ENCODE measurements around the gene SLC26A2. TPM values are rescaled to one million over a fixed set of nuclear protein-coding genes. Genes with fewer than 3 reads are reported as not detected.

Gene SLC26A2
- total and polyA plus RNA-seq, 4 donors, result 0.43 to 6.1 (median 1.6) TPM

- TF ChIP-seq ZBTB33 (IDR thresholded peaks at IDR 0.05) (no peak), FOXA1 (IDR thresholded peaks at IDR 0.05) (no peak), FOXA2 (IDR thresholded peaks at IDR 0.05) (no peak), TAF1 (conservative IDR thresholded peaks at IDR 0.05) (no peak), HNF4A (conservative IDR thresholded peaks at IDR 0.05) (no peak)
Measured at GRCh38 chr5:150036513-150036912, 76.0 kb downstream of the SLC26A2 start (continued).

Small RNA genes within 50 kb of the gene (small RNA-seq; reads per million reads assigned to genes)
- gene RF00019, result not detected

Other genes starting within 250 kb of the SLC26A2 start
- gene PPARGC1B, start 230.4 kb upstream of the SLC26A2 start, total RNA-seq, result 1 to 10 TPM in 1 of 2 donors, under 1 TPM in 1; 0.70 to 3.0 TPM
- gene PPARGC1B, start 230.4 kb upstream of the SLC26A2 start, polyA plus RNA-seq, result 1 to 10 TPM in 1 of 2 donors, under 1 TPM in 1; 0.97 to 3.5 TPM
- not detected for gene PDE6A, start 16.0 kb upstream of the SLC26A2 start, total RNA-seq
- gene PDE6A, start 16.0 kb upstream of the SLC26A2 start, polyA plus RNA-seq, result under 1 TPM in 1 of 2 donors, not detected in 1; 0.06 TPM
- 1 to 10 TPM; 2.4 to 2.9 TPM for gene TIGD6, start 39.9 kb downstream of the SLC26A2 start, total RNA-seq
- 1 to 10 TPM; 1.3 to 1.8 TPM for gene TIGD6, start 39.9 kb downstream of the SLC26A2 start, polyA plus RNA-seq
- gene HMGXB3, start 40.0 kb downstream of the SLC26A2 start, total RNA-seq, result 10 to 100 TPM; 12.5 to 22.9 TPM
- gene HMGXB3, start 40.0 kb downstream of the SLC26A2 start, polyA plus RNA-seq, result 1 to 10 TPM; 2.7 to 9.4 TPM
- gene CSF1R, start 125.8 kb downstream of the SLC26A2 start, total RNA-seq, result 10 to 100 TPM; 26.4 to 46.2 TPM
- 10 to 100 TPM in 1 of 2 donors, 1 to 10 TPM in 1; 5.4 to 17.9 TPM for gene CSF1R, start 125.8 kb downstream of the SLC26A2 start, polyA plus RNA-seq
- gene PDGFRB, start 195.1 kb downstream of the SLC26A2 start, total RNA-seq, result 10 to 100 TPM; 10.6 to 13.1 TPM
- 1 to 10 TPM; 5.2 to 6.1 TPM for gene PDGFRB, start 195.1 kb downstream of the SLC26A2 start, polyA plus RNA-seq
- not detected for gene CDX1, start 206.0 kb downstream of the SLC26A2 start, total RNA-seq
- gene CDX1, start 206.0 kb downstream of the SLC26A2 start, polyA plus RNA-seq, result not detected
- not detected for gene SLC6A7, start 229.3 kb downstream of the SLC26A2 start, total RNA-seq
- gene SLC6A7, start 229.3 kb downstream of the SLC26A2 start, polyA plus RNA-seq, result not detected